Body of pancreas (tissue), 4 donors: Measurements from ENCODE around the gene HMMR. TPM values are rescaled to one million over a fixed set of nuclear protein-coding genes. Genes with fewer than 3 reads are reported as not detected.

Experiments used
- ATAC-seq: fragments of 150-250 bp; one replicate; pipeline ENCODE4 v1.9.1; 2016
- DNase-seq, 4 donors: peaks; one replicate each; pipeline ENCODE4 v3.0.0-alpha.2; 2019
- H3K27ac ChIP-seq, 4 donors: fragments of 200-600 bp; sonication (generic); 1 replicate in 3 of 4; 2 replicates in 1 of 4; pipeline versions ENCODE4 v1.5.1 to v1.6.1; 2016 to 2019; ENCODE audit warnings: mild to moderate bottlenecking in 1 of 4, mixed read lengths in 1 of 4, moderate library complexity in 1 of 4
- H3K27me3 ChIP-seq, 2 donors: fragments of 200-600 bp; sonication (generic); one replicate each; pipeline ENCODE4 v1.6.0; 2016; ENCODE audit warnings: mild to moderate bottlenecking in 1 of 2
- H3K36me3 ChIP-seq, 2 donors: fragments of 200-600 bp; sonication (generic); replicated peaks in 1 of 2; 2 replicates each; pipeline ENCODE4 v1.5.1; 2016; ENCODE audit warnings: low read depth in 2 of 2; ENCODE audit not compliant: insufficient read depth in 1 of 2
- H3K4me1 ChIP-seq: fragments of 200-600 bp; sonication (generic); one replicate; pipeline ENCODE4 v1.6.0; 2016
- H3K4me3 ChIP-seq, 2 donors: fragments of 200-600 bp; sonication (generic); 1 replicate in 1 of 2; 2 replicates in 1 of 2; pipeline ENCODE4 v1.5.1; 2016 to 2019
- H3K9me3 ChIP-seq, 3 donors: fragments of 200-600 bp; sonication (generic); 1 replicate in 2 of 3; 2 replicates in 1 of 3; pipeline ENCODE4 v1.5.1; 2016
- CTCF ChIP-seq, 7 experiments: fragments of 450-650 bp in 4 of 7; fragments of 200-600 bp in 3 of 7; sonication (generic) in 3 of 7; IDR thresholded peaks; one replicate each; pipeline ENCODE4 v1.5.1; 2016 to 2019; ENCODE audit warnings: antibody characterized with exemption in 7 of 7
- POLR2A ChIP-seq, 3 donors: fragments of 450-650 bp; IDR thresholded peaks; one replicate each; pipeline ENCODE4 v1.6.1; 2016; ENCODE audit warnings: antibody characterized with exemption in 3 of 3, mild to moderate bottlenecking in 2 of 3
- WGBS, 2 donors: methylation state at CpG; one replicate each; pipeline ENCODE4 v1.1.5; 2017; 5-methylcytosine and 5-hydroxymethylcytosine counted together
- intact Hi-C: fragments of 100-400 bp; cut with DNase I; formaldehyde crosslinking; loops from one replicate; pipeline ENCODE4 v1.15.1; 2023
- total RNA-seq, 2 donors: library from RNA; depleted of rRNA; stranded (reverse); fragments of >200 nt; gene quantifications; one replicate each; pipeline ENCODE4 v1.1.0, GENCODE V29; 2016

HMMR gene
- total RNA-seq, 2 donors from 2014 or later, result not detected

GRCh38 chr5:163475411-163475810, 15.0 kb downstream of the HMMR start:
- no peak for TF ChIP-seq POLR2A (IDR thresholded peaks at IDR 0.05)
- no peak for TF ChIP-seq CTCF (IDR thresholded peaks at IDR 0.05)
- 78 to 80% methylated on average over 2 of the region's 2 CpGs for WGBS, 2 donors
- intact Hi-C loops, result no loop called here
- no peak overlapping the region for H3K27ac ChIP-seq
- ATAC-seq (no peak), DNase-seq (no peak)
- no peaks in the 10 kb centered on the region for H3K36me3 ChIP-seq
- no peaks in the 10 kb centered on the region for H3K4me1 ChIP-seq
- peaks cover 0 to under 1% (median 0%) of the 10 kb centered on the region in 3 donors for H3K9me3 ChIP-seq
- no peaks in the 10 kb centered on the region for H3K27me3 ChIP-seq
- H3K4me3 ChIP-seq, result no peak overlapping the region

GRCh38 chr5:163478126-163478981, 17.9 kb downstream of the HMMR start:
- Histone ChIP-seq H3K36me3 (no peaks in the 10 kb centered on the region), H3K4me1 (no peaks in the 10 kb centered on the region), H3K27me3 (no peaks in the 10 kb centered on the region), H3K4me3 (no peak overlapping the region), H3K27ac (no peak overlapping the region), H3K9me3 (peaks cover 0 to 4% (median 0%) of the 10 kb centered on the region in 3 donors)
- TF ChIP-seq POLR2A (IDR thresholded peaks at IDR 0.05), result no peak
- TF ChIP-seq CTCF (IDR thresholded peaks at IDR 0.05), result no peak
- ATAC-seq (no peak), DNase-seq (no peak)
- intact Hi-C loops, result no loop called here
- WGBS, 2 donors, result 95 to 98% methylated on average over 2 of the region's 2 CpGs

- DNase-seq (no peak), ATAC-seq (no peak)
- WGBS, 2 donors, result 100% methylated on average over 1 of the region's 1 CpG
- no peak overlapping the region for H3K27ac ChIP-seq
- no peaks in the 10 kb centered on the region for H3K36me3 ChIP-seq
- no peak overlapping the region for H3K4me3 ChIP-seq
- H3K4me1 ChIP-seq, result no peaks in the 10 kb centered on the region
- no peaks in the 10 kb centered on the region for H3K27me3 ChIP-seq
- peaks cover 0 to 4% (median 0%) of the 10 kb centered on the region in 3 donors for H3K9me3 ChIP-seq
- intact Hi-C loops, result no loop called here
- TF ChIP-seq POLR2A (IDR thresholded peaks at IDR 0.05), result no peak
Observed at GRCh38 chr5:163478982-163479271, 18.5 kb downstream of the HMMR start.

- H3K27ac ChIP-seq, result no peak overlapping the region
- no peak for ATAC-seq
- H3K9me3 ChIP-seq, result no peaks in the 10 kb centered on the region
- no peaks in the 10 kb centered on the region for H3K4me1 ChIP-seq
- WGBS, 2 donors, result 85 to 89% methylated on average over 6 of the region's 6 CpGs
- DNase-seq, result peak in 1 of 4 donors; percentile 13
- no peaks in the 10 kb centered on the region for H3K27me3 ChIP-seq
- intact Hi-C loops, result no loop called here
- H3K4me3 ChIP-seq, result no peak overlapping the region
- no peaks in the 10 kb centered on the region for H3K36me3 ChIP-seq
- TF ChIP-seq CTCF (IDR thresholded peaks at IDR 0.05), result no peak
- TF ChIP-seq POLR2A (IDR thresholded peaks at IDR 0.05), result no peak
Observed at GRCh38 chr5:163489055-163489744, 28.8 kb downstream of the HMMR start.

GRCh38 chr5:163489745-163490075, 29.3 kb downstream of the HMMR start:
- WGBS, 2 donors, result 81 to 98% methylated on average over 3 of the region's 3 CpGs
- DNase-seq (no peak), ATAC-seq (no peak)
- Histone ChIP-seq H3K4me1 (no peaks in the 10 kb centered on the region), H3K27ac (no peak overlapping the region), H3K27me3 (no peaks in the 10 kb centered on the region), H3K9me3 (no peaks in the 10 kb centered on the region), H3K36me3 (no peaks in the 10 kb centered on the region), H3K4me3 (no peak overlapping the region)
- TF ChIP-seq POLR2A (IDR thresholded peaks at IDR 0.05) (no peak), CTCF (IDR thresholded peaks at IDR 0.05) (no peak)
- intact Hi-C loops, result no loop called here
